HG02623 (cell line): ENCODE data around the gene CHCHD4.
"Not testable (repeated sequence)": the region's sequence is repeated elsewhere in the genome, so short reads cannot be mapped to it uniquely, and the experiment has no call there.

Experiments used
- ATAC-seq: cut with Tn5 transposase; IDR thresholded peaks from one replicate; pipeline ENCODE4 v1.9.1; 2021; ENCODE audit warnings: moderate library complexity; ENCODE audit not compliant: unreplicated experiment

Gene CHCHD4

DNA sequence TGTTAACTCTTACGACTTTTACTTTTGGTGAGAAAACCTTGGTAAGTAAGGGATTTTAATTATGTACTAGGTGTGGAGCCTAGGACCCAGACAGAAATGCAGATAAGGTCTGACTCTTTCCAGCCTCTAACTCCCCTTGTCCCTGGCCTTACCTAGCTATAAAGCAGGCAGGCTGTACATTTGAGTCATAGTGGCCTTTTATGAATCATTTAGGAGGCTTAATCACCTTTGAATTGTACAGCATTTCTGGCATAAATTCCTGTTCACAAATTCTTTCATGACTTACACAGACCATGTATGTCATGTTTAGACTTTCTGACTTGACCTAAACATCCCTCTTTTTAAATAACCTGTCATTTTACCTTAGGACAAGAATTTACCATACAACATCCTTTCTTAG, 47.4 kb downstream of the CHCHD4 start:
- no peak for ATAC-seq

DNA sequence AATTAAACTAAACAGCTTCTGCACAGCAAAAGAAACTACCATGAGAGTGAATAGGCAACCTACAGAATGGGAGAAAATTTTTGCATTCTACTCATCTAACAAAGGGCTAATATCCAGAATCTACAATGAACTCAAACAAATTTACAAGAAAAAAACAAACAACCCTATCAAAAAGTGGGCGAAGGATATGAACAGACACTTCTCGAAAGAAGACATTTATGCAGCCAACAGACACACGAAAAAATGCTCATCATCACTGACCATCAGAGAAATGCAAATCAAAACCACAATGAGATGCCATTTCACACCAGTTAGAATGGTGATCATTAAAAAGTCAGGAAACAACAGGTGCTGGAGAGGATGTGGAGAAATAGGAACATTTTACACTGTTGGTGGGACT, 49.4 kb downstream of the CHCHD4 start:
- not testable (repeated sequence) for ATAC-seq

DNA sequence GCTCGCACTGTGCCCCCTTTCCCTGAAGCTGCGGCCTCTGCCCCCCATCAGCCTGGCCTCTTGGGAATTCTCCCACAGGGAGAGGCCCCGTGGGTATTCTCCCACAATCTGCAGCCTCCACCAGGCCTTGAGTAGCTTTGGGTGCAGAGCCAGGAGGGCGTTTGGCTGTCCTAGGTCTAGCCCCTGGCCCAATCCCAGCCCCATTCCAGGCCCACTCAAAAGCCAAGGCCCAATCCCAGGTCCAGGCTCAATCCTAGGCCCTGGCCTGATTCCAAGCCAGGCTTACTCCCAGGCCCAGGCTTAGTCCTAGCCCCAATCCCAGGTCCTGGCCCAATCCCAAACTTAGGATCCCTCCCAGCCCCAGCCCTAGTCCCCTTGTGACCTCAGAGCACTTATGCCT, 59.8 kb downstream of the CHCHD4 start:
- ATAC-seq: no peak

DNA sequence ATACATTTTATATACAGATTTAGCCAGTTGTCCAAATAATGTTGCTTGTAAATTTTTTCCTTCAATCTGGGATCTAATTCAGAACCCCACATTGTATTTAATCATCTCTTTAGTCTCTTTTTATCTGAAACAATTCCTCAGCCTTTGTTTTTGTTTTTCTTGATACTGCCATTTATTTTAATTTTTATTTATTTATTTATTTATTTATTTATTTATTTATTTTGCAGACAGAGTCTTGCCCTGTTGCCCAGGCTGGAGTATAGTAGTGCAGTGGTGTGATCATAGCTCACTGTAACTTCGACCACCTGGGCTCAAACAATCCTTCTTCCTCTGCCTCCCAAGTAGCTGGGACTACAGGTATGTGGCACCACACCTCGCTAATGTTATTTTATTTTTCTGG, 61.5 kb downstream of the CHCHD4 start:
- ATAC-seq: no peak
